HepG2 (cell line): Measurements from ENCODE around the gene PHF10. TPM values are rescaled to one million over a fixed set of nuclear protein-coding genes. Genes with fewer than 3 reads are reported as not detected.
A peak's percentile ranks its signal among the peaks of the same experiment; 100 is the strongest.

Experiments used
- ATF7-NPFF ChIP-seq: sonication (generic); formaldehyde crosslinking; IDR thresholded peaks from 2 replicates; pipeline ENCODE4 v1.8.1; 2023; ENCODE audit warnings: mild to moderate bottlenecking, low read depth, missing genetic modification reagents, moderate library complexity
- CC2D1A ChIP-seq: sonication (generic); formaldehyde crosslinking; IDR thresholded peaks from 2 replicates; pipeline ENCODE4 v1.8.1; 2023; ENCODE audit warnings: mild to moderate bottlenecking, missing genetic modification reagents
- DRAP1 ChIP-seq: IDR thresholded peaks from 2 replicates; pipeline ENCODE4 v1.6.1; 2016; ENCODE audit warnings: missing genetic modification reagents, missing compliant biosample characterization
- FOXP1 ChIP-seq, 2 experiments: fragments of 450-650 bp in 1 of 2; IDR thresholded peaks; 2 replicates each; pipeline ENCODE4 v1.6.1; 2017 to 2018; ENCODE audit warnings: antibody characterized with exemption in 1 of 2
- HDAC6 ChIP-seq: fragments of 200-600 bp; sonication (generic); IDR thresholded peaks from 2 replicates; pipeline ENCODE4 v1.7.0; 2017; ENCODE audit warnings: mild to moderate bottlenecking, antibody characterized with exemption, low read length, low read depth
- HIVEP1 ChIP-seq: sonication (generic); formaldehyde crosslinking; IDR thresholded peaks from 2 replicates; pipeline ENCODE4 v1.4.0; 2020; ENCODE audit warnings: mild to moderate bottlenecking, missing genetic modification reagents
- LRRFIP1 ChIP-seq: sonication (generic); formaldehyde crosslinking; conservative IDR thresholded peaks from 2 replicates; pipeline ENCODE4 v1.4.0; 2020; ENCODE audit warnings: missing genetic modification reagents
- NFIC ChIP-seq: IDR thresholded peaks from 2 replicates; pipeline ENCODE4 v1.6.1; 2012; ENCODE audit warnings: mild to moderate bottlenecking, low read length, inconsistent platforms
- NFKB2 ChIP-seq: sonication (generic); formaldehyde crosslinking; IDR thresholded peaks from 2 replicates; pipeline ENCODE4 v1.4.0; 2020; ENCODE audit warnings: missing genetic modification reagents, borderline replicate concordance
- NPAS2 ChIP-seq: sonication (generic); formaldehyde crosslinking; IDR thresholded peaks from 2 replicates; pipeline ENCODE4 v1.8.0; 2022; ENCODE audit warnings: mild to moderate bottlenecking, missing genetic modification reagents, borderline replicate concordance
- NR1H2 ChIP-seq: sonication (generic); formaldehyde crosslinking; IDR thresholded peaks from 2 replicates; pipeline ENCODE4 v1.8.1; 2022; ENCODE audit warnings: low read depth, missing genetic modification reagents, borderline replicate concordance
- PHF21A ChIP-seq: sonication (generic); formaldehyde crosslinking; IDR thresholded peaks from 2 replicates; pipeline ENCODE4 v1.5.0; 2020; ENCODE audit warnings: mild to moderate bottlenecking, missing genetic modification reagents
- PLSCR1 ChIP-seq: sonication (generic); formaldehyde crosslinking; IDR thresholded peaks from 2 replicates; pipeline ENCODE4 v1.5.0; 2020; ENCODE audit warnings: missing genetic modification reagents, mild to moderate bottlenecking, borderline replicate concordance
- RARA ChIP-seq: IDR thresholded peaks from 2 replicates; pipeline ENCODE4 v1.6.1; 2016; ENCODE audit warnings: missing genetic modification reagents, missing compliant biosample characterization
- RXRB ChIP-seq: IDR thresholded peaks from 2 replicates; pipeline ENCODE4 v1.6.1; 2016; ENCODE audit warnings: borderline replicate concordance, missing genetic modification reagents, missing compliant biosample characterization
- SCMH1 ChIP-seq: sonication (generic); formaldehyde crosslinking; IDR thresholded peaks from 2 replicates; pipeline ENCODE4 v1.9.0; 2021; ENCODE audit warnings: missing genetic modification reagents, mild to moderate bottlenecking, borderline replicate concordance
- SIX4 ChIP-seq: sonication (generic); formaldehyde crosslinking; IDR thresholded peaks from 2 replicates; pipeline ENCODE4 v1.4.0; 2020; ENCODE audit warnings: missing genetic modification reagents
- ZNF225 ChIP-seq: sonication (generic); formaldehyde crosslinking; IDR thresholded peaks from 2 replicates; pipeline ENCODE4 v1.4.0; 2020; ENCODE audit warnings: mild to moderate bottlenecking, missing genetic modification reagents
- ZNF30 ChIP-seq: sonication (generic); formaldehyde crosslinking; IDR thresholded peaks from 2 replicates; pipeline ENCODE4 v1.5.0; 2020; ENCODE audit warnings: mild to moderate bottlenecking, missing genetic modification reagents
- polyA plus RNA-seq, 8 experiments: library from polyadenylated mRNA; depleted of rRNA in 3 of 8; stranded (reverse) in 7 of 8; unstranded in 1 of 8; fragments of >200 nt; fragmentation: Illumina TruSeq in 4 of 8; extraction: Trizol in 4 of 8; gene quantifications; 2 replicates each; pipeline versions ENCODE4 v1.2.1 to v1.2.3, GENCODE V29; 2011 to 2016; ENCODE audit warnings: low read depth in 4 of 8, missing spikeins in 1 of 8, mixed read lengths in 1 of 8; ENCODE audit not compliant: insufficient read depth in 1 of 8
- total RNA-seq, 5 experiments: library from RNA; depleted of rRNA; stranded (reverse); fragments of >200 nt; fragmentation: Illumina TruSeq; extraction: Trizol; gene quantifications; 2 replicates each; pipeline ENCODE4 v1.2.3, GENCODE V29; 2016; ENCODE audit warnings: low read depth in 1 of 5

The PHF10 gene
- total and polyA plus RNA-seq, 2 of the 13 experiments (the other 11 are each of a cell fraction or from before 2014, with no cell fraction given) = 42.1 to 84.1 TPM

GRCh38 chr6:169701954-169702839, 22.1 kb downstream of the PHF10 start, which contains the start of the genes C6orf120 and WDR27 (continued):
- no peak for TF ChIP-seq NPAS2 (CRISPR knock-in tag)
- TF ChIP-seq ZNF30 (CRISPR knock-in tag) = peak; percentile 98
- TF ChIP-seq HIVEP1 (CRISPR knock-in tag) = no peak; the same call in none of the 2 replicates
- TF ChIP-seq HDAC6 = no peak
- TF ChIP-seq SIX4 = peak; percentile 83; the same call in 1 of the 2 replicates
- TF ChIP-seq ATF7-NPFF (CRISPR knock-in tag) = peak; percentile 89
- TF ChIP-seq CC2D1A (CRISPR knock-in tag) = no peak; the same call in none of the 2 replicates
- TF ChIP-seq NFIC = no peak
- TF ChIP-seq DRAP1 (CRISPR knock-in tag) = peak; percentile 96
- peak; percentile 74; the same call in 1 of the 2 replicates for TF ChIP-seq NR1H2 (CRISPR knock-in tag)
- no peak for TF ChIP-seq PLSCR1 (CRISPR knock-in tag)
- peak; percentile 79; the same call in 1 of the 2 replicates for TF ChIP-seq NFKB2
- TF ChIP-seq ZNF225 (CRISPR knock-in tag) = peak; percentile 82; the same call in 1 of the 2 replicates
- TF ChIP-seq LRRFIP1 (CRISPR knock-in tag) = peak; percentile 67; the same call in 1 of the 2 replicates
- TF ChIP-seq FOXP1 (IDR thresholded peaks at IDR 0.05) = no peak
- peak; percentile 24; the same call in 1 of the 2 replicates for TF ChIP-seq FOXP1 (CRISPR knock-in tag; IDR thresholded peaks at IDR 0.05)
- peak; percentile 70; the same call in 1 of the 2 replicates for TF ChIP-seq RXRB (CRISPR knock-in tag)
- TF ChIP-seq SCMH1 (CRISPR knock-in tag) = no peak
- TF ChIP-seq PHF21A (CRISPR knock-in tag) = peak; percentile 71; the same call in 1 of the 2 replicates
- peak; percentile 3; the same call in 1 of the 2 replicates for TF ChIP-seq RARA (CRISPR knock-in tag)
